A673 (cell line): Measurements from ENCODE around the gene SRBD1.

Source experiments
- CTCF ChIP-seq: fragments of 300-800, 200-600 bp; sonication (generic); conservative IDR thresholded peaks from 2 replicates; pipeline ENCODE4 v1.5.1; 2017; ENCODE audit warnings: low read depth, mild to moderate bottlenecking, antibody characterized with exemption, low read length, moderate library complexity, mixed read lengths
- EZH2 ChIP-seq: fragments of 200-600 bp; sonication (generic); IDR thresholded peaks from 2 replicates; pipeline ENCODE4 v1.6.1; 2017; ENCODE audit warnings: borderline replicate concordance, low read depth, mild to moderate bottlenecking, mixed read lengths, antibody characterized with exemption, low read length; ENCODE audit not compliant: poor library complexity, severe bottlenecking

- no peak for TF ChIP-seq EZH2
- TF ChIP-seq CTCF = no peak
Measured at GRCh38 chr2:45543257-45543656, 67.8 kb downstream of the SRBD1 start.
